ENCODE results near the gene RTL5. TPM values are rescaled to one million over a fixed set of nuclear protein-coding genes. Genes with fewer than 3 reads are reported as not detected.

RTL5 gene
- total and polyA plus RNA-seq, 2 experiments from 2014 or later: 0.31 to 0.94 TPM

GRCh38 chrX:72101597-72102037, 30.1 kb downstream of the RTL5 start:
- H3K27me3 Mint-ChIP-seq (ENCODE audit: insufficient read depth, low read depth, poor library complexity): peaks cover 9% of the 10 kb centered on the region
- TF ChIP-seq, protein P1, sequence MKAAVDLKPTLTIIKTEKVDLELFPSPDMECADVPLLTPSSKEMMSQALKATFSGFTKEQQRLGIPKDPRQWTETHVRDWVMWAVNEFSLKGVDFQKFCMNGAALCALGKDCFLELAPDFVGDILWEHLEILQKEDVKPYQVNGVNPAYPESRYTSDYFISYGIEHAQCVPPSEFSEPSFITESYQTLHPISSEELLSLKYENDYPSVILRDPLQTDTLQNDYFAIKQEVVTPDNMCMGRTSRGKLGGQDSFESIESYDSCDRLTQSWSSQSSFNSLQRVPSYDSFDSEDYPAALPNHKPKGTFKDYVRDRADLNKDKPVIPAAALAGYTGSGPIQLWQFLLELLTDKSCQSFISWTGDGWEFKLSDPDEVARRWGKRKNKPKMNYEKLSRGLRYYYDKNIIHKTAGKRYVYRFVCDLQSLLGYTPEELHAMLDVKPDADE (IDR thresholded peaks at IDR 0.05): no peak
- TF ChIP-seq ZNF331 (CRISPR knock-in tag; IDR thresholded peaks at IDR 0.05; ENCODE audit: low read depth) (no peak), NANOG (IDR thresholded peaks at IDR 0.05; ENCODE audit: borderline replicate concordance) (no peak), JUNB (IDR thresholded peaks at IDR 0.05; ENCODE audit: unreplicated experiment) (no peak), EZH2phosphoT487 (IDR thresholded peaks at IDR 0.05; ENCODE audit: unreplicated experiment) (no peak), POLR2AphosphoS5 (IDR thresholded peaks at IDR 0.05; ENCODE audit: low read depth) (no peak), ZNF114 (CRISPR knock-in tag; IDR thresholded peaks at IDR 0.05) (no peak), CREB1 (CRISPR knock-in tag; IDR thresholded peaks at IDR 0.05; ENCODE audit: low read depth) (no peak), ZNF462 (CRISPR knock-in tag; IDR thresholded peaks at IDR 0.05) (no peak), EZH2 (IDR thresholded peaks at IDR 0.05; ENCODE audit: low read depth, unreplicated experiment) (no peak), STAT1 (IDR thresholded peaks at IDR 0.05; ENCODE audit: unreplicated experiment) (no peak), CTCF (conservative IDR thresholded peaks at IDR 0.05; ENCODE audit: low read depth in 2 of 2) (no peak)
- TF ChIP-seq, protein P2, sequence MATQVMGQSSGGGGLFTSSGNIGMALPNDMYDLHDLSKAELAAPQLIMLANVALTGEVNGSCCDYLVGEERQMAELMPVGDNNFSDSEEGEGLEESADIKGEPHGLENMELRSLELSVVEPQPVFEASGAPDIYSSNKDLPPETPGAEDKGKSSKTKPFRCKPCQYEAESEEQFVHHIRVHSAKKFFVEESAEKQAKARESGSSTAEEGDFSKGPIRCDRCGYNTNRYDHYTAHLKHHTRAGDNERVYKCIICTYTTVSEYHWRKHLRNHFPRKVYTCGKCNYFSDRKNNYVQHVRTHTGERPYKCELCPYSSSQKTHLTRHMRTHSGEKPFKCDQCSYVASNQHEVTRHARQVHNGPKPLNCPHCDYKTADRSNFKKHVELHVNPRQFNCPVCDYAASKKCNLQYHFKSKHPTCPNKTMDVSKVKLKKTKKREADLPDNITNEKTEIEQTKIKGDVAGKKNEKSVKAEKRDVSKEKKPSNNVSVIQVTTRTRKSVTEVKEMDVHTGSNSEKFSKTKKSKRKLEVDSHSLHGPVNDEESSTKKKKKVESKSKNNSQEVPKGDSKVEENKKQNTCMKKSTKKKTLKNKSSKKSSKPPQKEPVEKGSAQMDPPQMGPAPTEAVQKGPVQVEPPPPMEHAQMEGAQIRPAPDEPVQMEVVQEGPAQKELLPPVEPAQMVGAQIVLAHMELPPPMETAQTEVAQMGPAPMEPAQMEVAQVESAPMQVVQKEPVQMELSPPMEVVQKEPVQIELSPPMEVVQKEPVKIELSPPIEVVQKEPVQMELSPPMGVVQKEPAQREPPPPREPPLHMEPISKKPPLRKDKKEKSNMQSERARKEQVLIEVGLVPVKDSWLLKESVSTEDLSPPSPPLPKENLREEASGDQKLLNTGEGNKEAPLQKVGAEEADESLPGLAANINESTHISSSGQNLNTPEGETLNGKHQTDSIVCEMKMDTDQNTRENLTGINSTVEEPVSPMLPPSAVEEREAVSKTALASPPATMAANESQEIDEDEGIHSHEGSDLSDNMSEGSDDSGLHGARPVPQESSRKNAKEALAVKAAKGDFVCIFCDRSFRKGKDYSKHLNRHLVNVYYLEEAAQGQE (IDR thresholded peaks at IDR 0.05; ENCODE audit: unreplicated experiment): no peak
- no peak overlapping the region for H2AFZ ChIP-seq
- H3K4me3 Mint-ChIP-seq: no peak overlapping the region
- no peaks in the 10 kb centered on the region for H3F3A ChIP-seq (replicated peaks; ENCODE audit: low read depth)
- no peak overlapping the region for H3K4me3 ChIP-seq
- H3K9me2 ChIP-seq (ENCODE audit: insufficient read depth): no peaks in the 10 kb centered on the region
- no peaks in the 10 kb centered on the region for H3K4me1 ChIP-seq (ENCODE audit: insufficient read depth)
- no peak overlapping the region for H3K4me2 ChIP-seq
- no peaks in the 10 kb centered on the region for H3K36me3 ChIP-seq (ENCODE audit: insufficient read depth)
- no peaks in the 10 kb centered on the region for H3K79me2 ChIP-seq (replicated peaks; ENCODE audit: insufficient read depth)
- ATAC-seq (peak; percentile 94), DNase-seq (ENCODE audit: low spot score) (peak; percentile 45)
- H3K27me3 ChIP-seq (ENCODE audit: insufficient read depth): no peaks in the 10 kb centered on the region
- H3K9me3 Mint-ChIP-seq: no peaks in the 10 kb centered on the region
- H3K4me1 Mint-ChIP-seq: peaks cover 20% of the 10 kb centered on the region
- H3K27ac ChIP-seq (ENCODE audit: low read depth): no peak overlapping the region
- H3K27ac Mint-ChIP-seq: peak overlapping the region; percentile 67; the same call in 1 of the 2 replicates
- no peaks in the 10 kb centered on the region for H3K36me3 Mint-ChIP-seq (ENCODE audit: low read depth)
- H4K20me1 ChIP-seq (replicated peaks; ENCODE audit: insufficient read depth): no peaks in the 10 kb centered on the region

All from GM23338 (cell line).